Liver (tissue), 3 donors: Measurements from ENCODE around the gene OSBPL1A.

ENCODE experiments used
- ATF3 ChIP-seq: IDR thresholded peaks from 2 replicates; pipeline ENCODE4 v1.6.1; 2016; ENCODE audit warnings: antibody characterized with exemption
- CTCF ChIP-seq: fragments of 150-350 bp; IDR thresholded peaks from 2 replicates; pipeline ENCODE4 v1.5.1; 2017; ENCODE audit warnings: improper control_type of control experiment, low read depth, low read length; ENCODE audit not compliant: missing input control
- REST ChIP-seq: IDR thresholded peaks from 2 replicates; pipeline ENCODE4 v1.6.1; 2016; ENCODE audit warnings: antibody characterized with exemption, mild to moderate bottlenecking
- donor health status: healthy.
- donor health status: healthy.

GRCh38 chr18:24276994-24277393, 120.6 kb downstream of the OSBPL1A start:
- no peak for TF ChIP-seq ATF3
- TF ChIP-seq REST: no peak
- TF ChIP-seq CTCF: no peak
